ENCODE data around the gene LRRC42.

Gene LRRC42

GRCh38 chr1:54011316-54012007, 65.3 kb downstream of the LRRC42 start:
- H3K4me3 ChIP-seq (ENCODE audit: low read depth, low read length), result no peak overlapping the region
- no peak for DNase-seq (ENCODE audit: low read depth)
- TF ChIP-seq CTCF (conservative IDR thresholded peaks at IDR 0.05; ENCODE audit: low read depth, low read length), result no peak

GRCh38 chr1:54012008-54012325, 65.8 kb downstream of the LRRC42 start:
- TF ChIP-seq CTCF (conservative IDR thresholded peaks at IDR 0.05; ENCODE audit: low read depth, low read length), result no peak
- H3K4me3 ChIP-seq (ENCODE audit: low read depth, low read length), result no peak overlapping the region
- DNase-seq (ENCODE audit: low read depth), result no peak

GRCh38 chr1:54012863-54013262, 66.7 kb downstream of the LRRC42 start:
- TF ChIP-seq CTCF (conservative IDR thresholded peaks at IDR 0.05; ENCODE audit: low read depth, low read length), result no peak
- no peak for DNase-seq (ENCODE audit: low read depth)
- no peak overlapping the region for H3K4me3 ChIP-seq (ENCODE audit: low read depth, low read length)

- H3K4me3 ChIP-seq (ENCODE audit: low read depth, low read length), result no peak overlapping the region
- TF ChIP-seq CTCF (conservative IDR thresholded peaks at IDR 0.05; ENCODE audit: low read depth, low read length), result no peak
- DNase-seq (ENCODE audit: low read depth), result no peak
Observed at GRCh38 chr1:54013393-54014008, 67.4 kb downstream of the LRRC42 start.

GRCh38 chr1:54014009-54014629, 68.0 kb downstream of the LRRC42 start:
- TF ChIP-seq CTCF (conservative IDR thresholded peaks at IDR 0.05; ENCODE audit: low read depth, low read length), result no peak
- no peak for DNase-seq (ENCODE audit: low read depth)
- H3K4me3 ChIP-seq (ENCODE audit: low read depth, low read length), result no peak overlapping the region

- DNase-seq (ENCODE audit: low read depth), result peak; percentile 95
Observed at GRCh38 chr1:54016343-54017282, 70.5 kb downstream of the LRRC42 start.

More at GRCh38 chr1:54016343-54017282, 70.5 kb downstream of the LRRC42 start:
- TF ChIP-seq CTCF (conservative IDR thresholded peaks at IDR 0.05; ENCODE audit: low read depth, low read length), result no peak
- H3K4me3 ChIP-seq (ENCODE audit: low read depth, low read length), result no peak overlapping the region

Measured in choroid plexus epithelial cell (primary cell).